ENCODE data around the gene WDFY2. TPM values are rescaled to one million over a fixed set of nuclear protein-coding genes. Genes with fewer than 3 reads are reported as not detected.
"Not testable (repeated sequence)": the region's sequence is repeated elsewhere in the genome, so short reads cannot be mapped to it uniquely, and the experiment has no call there.

WDFY2 gene
- total RNA-seq, 1 donor from 2014 or later = 4.5 TPM

DNA sequence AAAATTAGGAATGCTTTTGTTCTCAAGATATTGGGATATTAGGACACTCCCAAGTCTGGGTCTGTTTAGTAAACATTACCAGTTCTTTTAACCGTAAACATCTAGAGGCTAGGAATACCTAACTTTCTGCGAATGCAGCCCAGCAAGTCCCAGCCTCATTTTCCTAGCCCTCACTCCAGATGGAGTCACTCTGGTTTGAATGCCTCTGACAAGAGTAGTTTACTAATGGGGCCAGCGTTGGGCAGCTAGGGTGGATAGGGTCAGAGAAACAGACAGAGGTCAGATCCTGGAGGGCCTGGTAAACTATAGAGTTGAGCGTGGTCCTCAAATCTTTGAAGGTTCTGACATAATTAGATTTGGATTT lies 53.6 kb downstream of the WDFY2 start:
- no peak overlapping the region for H3K4me3 ChIP-seq
- no peaks in the 10 kb centered on the region for H3K9me3 ChIP-seq (replicated peaks)
- intact Hi-C loops (cut with micrococcal nuclease) = no loop called here
- H3K27ac ChIP-seq (replicated peaks) = no peak overlapping the region
- peaks cover 55% of the 10 kb centered on the region for H3K4me1 ChIP-seq
- H3K36me3 ChIP-seq = no peaks in the 10 kb centered on the region
- DNase-seq = no peak
- H3K27me3 ChIP-seq (ENCODE audit: low read depth) = no peaks in the 10 kb centered on the region
- no peak for TF ChIP-seq CTCF (IDR thresholded peaks at IDR 0.05; ENCODE audit: borderline replicate concordance)

DNA sequence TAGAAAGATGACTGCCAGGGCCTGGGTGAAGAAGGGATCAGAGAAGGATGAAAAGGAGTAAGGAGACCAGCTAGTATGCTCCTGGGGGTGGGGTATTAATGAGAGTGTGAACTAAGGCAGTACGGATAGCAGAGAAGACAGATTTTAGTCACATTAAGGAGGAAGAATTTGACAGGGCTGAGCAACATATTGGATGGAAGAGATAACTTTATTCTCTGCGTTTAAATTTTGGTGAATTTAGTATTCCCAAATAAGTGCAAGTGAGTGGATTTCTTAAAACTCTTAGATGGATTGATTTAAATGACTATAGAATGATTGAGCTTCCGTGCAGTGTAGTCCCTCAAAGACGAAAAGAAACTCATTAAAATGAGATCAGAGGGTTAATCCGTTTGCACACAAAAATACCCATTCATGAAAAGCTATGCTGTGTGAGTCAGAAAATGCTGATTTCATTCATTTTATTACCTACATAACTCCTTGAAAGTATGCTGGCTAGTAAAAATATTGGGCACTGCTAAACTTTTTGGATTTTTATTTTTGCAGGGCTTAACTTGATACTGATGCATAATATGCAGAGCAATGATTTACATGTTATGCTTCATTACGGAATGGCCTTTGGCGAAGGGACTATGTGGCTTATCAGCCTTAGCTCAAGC lies 54.1 kb downstream of the WDFY2 start:
- Histone ChIP-seq H3K36me3 (no peaks in the 10 kb centered on the region), H3K27me3 (ENCODE audit: low read depth) (no peaks in the 10 kb centered on the region), H3K27ac (replicated peaks) (no peak overlapping the region), H3K4me1 (peaks cover 55% of the 10 kb centered on the region), H3K4me3 (no peak overlapping the region), H3K9me3 (replicated peaks) (no peaks in the 10 kb centered on the region)
- intact Hi-C loops (cut with micrococcal nuclease) = no loop called here
- TF ChIP-seq CTCF (IDR thresholded peaks at IDR 0.05; ENCODE audit: borderline replicate concordance) = no peak
- DNase-seq = no peak

DNA sequence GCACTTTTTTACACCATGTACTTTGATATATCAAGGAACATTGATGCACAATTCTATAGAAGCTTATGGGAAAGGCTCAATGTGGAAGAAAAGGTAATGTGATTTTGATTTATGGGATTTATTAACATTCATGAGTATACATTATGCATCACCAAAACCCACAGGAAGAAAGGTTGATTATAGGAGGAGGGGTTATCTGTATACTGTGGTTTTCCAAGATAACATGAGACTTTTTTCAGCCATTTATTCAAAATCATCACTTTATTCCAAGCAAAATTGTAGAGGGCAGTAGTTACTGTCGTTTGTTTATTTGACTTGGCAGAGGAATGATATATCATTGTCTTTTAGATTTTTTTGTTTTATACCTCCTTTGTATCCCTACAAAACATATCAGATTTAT lies 54.9 kb downstream of the WDFY2 start:
- DNase-seq = no peak
- Histone ChIP-seq H3K36me3 (no peaks in the 10 kb centered on the region), H3K4me3 (no peak overlapping the region), H3K27ac (replicated peaks) (no peak overlapping the region), H3K4me1 (peaks cover 63% of the 10 kb centered on the region), H3K27me3 (ENCODE audit: low read depth) (no peaks in the 10 kb centered on the region), H3K9me3 (replicated peaks) (no peaks in the 10 kb centered on the region)
- intact Hi-C loops (cut with micrococcal nuclease) = no loop called here
- no peak for TF ChIP-seq CTCF (IDR thresholded peaks at IDR 0.05; ENCODE audit: borderline replicate concordance)

DNA sequence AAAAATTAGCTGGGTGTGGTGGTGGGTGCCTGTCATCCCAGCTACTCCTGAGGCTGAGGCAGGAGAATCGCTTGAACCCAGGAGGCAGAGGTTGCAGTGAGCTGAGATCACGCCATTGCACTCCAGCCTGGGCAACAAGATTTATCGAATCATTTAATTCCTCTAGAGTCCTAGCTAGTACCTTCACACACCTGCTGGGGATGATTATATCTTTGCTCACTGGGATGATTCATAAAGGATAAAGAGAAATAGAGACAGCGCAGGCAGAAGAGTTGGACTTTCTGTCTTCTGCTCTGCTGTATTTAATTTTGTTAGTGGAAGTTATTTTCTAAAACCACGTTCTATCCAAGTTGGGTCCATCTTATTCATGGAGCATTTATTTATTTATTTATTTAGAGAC lies 56.4 kb downstream of the WDFY2 start:
- H3K36me3 ChIP-seq; DNase-seq; H3K9me3 ChIP-seq (replicated peaks); H3K27ac ChIP-seq (replicated peaks); intact Hi-C loops (cut with micrococcal nuclease); H3K4me3 ChIP-seq; H3K27me3 ChIP-seq (ENCODE audit: low read depth): not testable (repeated sequence)
- peaks cover 76% of the 10 kb centered on the region for H3K4me1 ChIP-seq

DNA sequence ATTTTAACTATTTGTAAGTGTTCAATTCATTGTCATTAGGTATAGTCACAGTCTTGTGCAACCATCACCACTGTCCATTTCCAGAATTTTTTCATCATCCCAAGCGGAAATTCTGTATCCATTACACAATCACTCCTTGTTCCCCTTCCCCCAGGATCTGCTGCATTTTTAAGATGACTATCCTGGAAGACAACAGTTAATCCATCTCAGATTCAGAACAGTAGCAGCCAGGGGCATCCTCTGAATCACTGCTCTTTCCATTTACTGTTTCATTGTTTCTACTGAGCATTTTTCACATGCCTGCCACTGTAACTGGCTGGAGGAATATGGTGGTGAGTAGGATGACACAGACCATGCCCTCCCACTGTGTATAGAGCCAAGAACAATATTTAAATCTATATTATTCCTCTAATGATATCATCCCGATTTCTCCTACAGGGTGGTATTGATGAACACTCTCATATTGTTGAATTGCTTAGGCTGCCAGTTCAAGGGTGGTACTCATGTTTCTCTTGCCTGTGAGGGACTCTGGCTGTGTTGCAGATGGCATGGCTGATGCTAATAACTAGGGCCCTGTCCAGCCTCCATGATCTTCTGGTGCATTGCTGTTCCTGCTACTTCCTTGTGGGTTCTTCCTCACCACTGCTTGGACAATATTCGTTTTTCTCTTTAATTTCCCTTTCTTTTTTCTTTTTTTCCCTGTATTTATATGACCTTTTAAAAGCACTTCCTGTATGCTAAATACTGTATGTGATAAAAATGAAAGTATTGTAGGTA lies 59.0 kb downstream of the WDFY2 start:
- DNase-seq = no peak
- intact Hi-C loops (cut with micrococcal nuclease) = no loop called here
- no peak overlapping the region for H3K4me3 ChIP-seq
- TF ChIP-seq CTCF (IDR thresholded peaks at IDR 0.05; ENCODE audit: borderline replicate concordance) = no peak
- H3K4me1 ChIP-seq = peaks cover 59% of the 10 kb centered on the region
- H3K27me3 ChIP-seq (ENCODE audit: low read depth) = no peaks in the 10 kb centered on the region
- no peaks in the 10 kb centered on the region for H3K36me3 ChIP-seq
- no peaks in the 10 kb centered on the region for H3K9me3 ChIP-seq (replicated peaks)
- no peak overlapping the region for H3K27ac ChIP-seq (replicated peaks)

GRCh38 chr13:51643882-51644281 lies 59.6 kb downstream of the WDFY2 start:
- no peak for TF ChIP-seq CTCF (IDR thresholded peaks at IDR 0.05; ENCODE audit: borderline replicate concordance)
- no peak for DNase-seq

More at GRCh38 chr13:51643882-51644281, 59.6 kb downstream of the WDFY2 start:
- H3K4me1 ChIP-seq = peaks cover 55% of the 10 kb centered on the region
- no peak overlapping the region for H3K27ac ChIP-seq (replicated peaks)
- H3K27me3 ChIP-seq (ENCODE audit: low read depth) = no peaks in the 10 kb centered on the region
- intact Hi-C loops (cut with micrococcal nuclease) = no loop called here
- H3K4me3 ChIP-seq = no peak overlapping the region
- no peaks in the 10 kb centered on the region for H3K9me3 ChIP-seq (replicated peaks)
- no peaks in the 10 kb centered on the region for H3K36me3 ChIP-seq

Data from left ventricle myocardium inferior (tissue), 1 donor.